DMS79 (cell line): ENCODE data around the gene ARL15.

Source experiments
- DNase-seq: peaks from one replicate; lab custom pipeline; 2025; lab: John Stamatoyannopoulos, UW

ARL15 gene

DNA sequence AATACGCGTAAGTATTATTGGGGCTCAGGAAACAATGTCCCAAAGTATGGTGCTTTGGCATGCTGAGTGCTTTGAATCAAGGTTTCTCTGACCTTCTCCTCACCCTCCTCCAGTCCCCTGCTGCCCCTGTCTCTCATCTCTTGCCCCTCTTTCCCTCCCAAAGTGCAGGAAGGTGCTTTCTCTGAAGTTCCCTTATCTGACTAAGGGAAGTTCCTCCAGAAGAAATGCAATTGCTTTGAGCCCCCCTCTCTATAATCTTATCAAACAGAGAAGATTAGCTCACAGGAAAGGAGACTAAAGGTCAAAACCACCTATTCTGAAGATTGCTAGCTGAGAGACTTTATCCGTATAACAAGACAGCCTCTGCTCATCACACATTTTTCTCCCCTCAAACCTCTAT, 288.1 kb downstream of the ARL15 start:
- no peak for DNase-seq

DNA sequence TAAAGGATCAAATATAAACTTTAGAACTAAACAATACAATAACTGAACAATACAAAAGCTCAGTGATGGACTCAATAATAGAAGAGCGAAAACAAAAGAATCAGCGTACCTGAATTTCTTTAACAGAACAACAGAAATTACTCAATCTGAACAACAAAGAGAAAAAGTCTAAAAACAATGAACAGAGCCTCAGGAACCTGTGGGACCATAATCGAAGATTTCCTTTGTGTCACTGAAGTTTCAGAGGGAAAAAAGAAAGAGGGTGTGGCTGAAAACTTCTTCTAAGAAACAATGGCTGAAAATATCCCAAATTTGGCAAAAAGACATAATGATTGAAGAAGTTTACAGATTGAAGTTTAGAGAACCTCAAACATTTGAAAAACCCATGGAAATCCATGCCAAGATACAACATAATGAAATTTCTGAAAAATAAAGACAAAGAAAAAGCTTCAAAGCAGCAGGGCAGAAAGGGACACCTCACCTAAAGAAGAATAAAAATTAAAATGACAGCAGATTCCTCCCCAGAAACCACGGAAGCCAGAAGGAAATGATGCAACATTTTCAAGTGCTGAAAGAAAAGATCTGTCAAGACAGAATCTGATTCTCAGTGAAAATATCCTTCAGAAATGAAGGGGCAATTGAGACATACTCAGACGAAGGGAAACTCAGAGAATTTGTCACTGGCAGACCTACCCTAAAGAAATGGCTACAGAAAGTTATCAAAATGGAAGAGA, 288.8 kb downstream of the ARL15 start:
- no peak for DNase-seq

DNA sequence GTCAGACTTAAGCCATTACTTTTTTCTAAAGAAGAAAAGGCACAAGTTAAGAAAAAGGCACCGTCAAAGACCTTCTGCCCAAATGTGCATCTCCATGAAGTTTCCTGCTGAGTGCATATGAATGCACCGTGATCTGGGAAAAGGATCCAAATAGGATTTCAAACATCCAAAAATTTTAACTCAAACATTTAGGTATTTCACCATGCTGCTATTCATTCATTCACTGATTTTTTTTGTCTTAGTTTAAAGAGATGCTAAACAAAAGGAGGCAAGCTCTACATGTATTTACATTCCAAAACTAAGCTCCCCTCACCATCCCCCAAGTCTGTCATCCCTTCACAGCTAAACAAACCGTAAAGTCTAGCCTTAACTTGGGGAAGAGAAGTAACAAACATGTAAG, 291.9 kb downstream of the ARL15 start:
- no peak for DNase-seq

DNA sequence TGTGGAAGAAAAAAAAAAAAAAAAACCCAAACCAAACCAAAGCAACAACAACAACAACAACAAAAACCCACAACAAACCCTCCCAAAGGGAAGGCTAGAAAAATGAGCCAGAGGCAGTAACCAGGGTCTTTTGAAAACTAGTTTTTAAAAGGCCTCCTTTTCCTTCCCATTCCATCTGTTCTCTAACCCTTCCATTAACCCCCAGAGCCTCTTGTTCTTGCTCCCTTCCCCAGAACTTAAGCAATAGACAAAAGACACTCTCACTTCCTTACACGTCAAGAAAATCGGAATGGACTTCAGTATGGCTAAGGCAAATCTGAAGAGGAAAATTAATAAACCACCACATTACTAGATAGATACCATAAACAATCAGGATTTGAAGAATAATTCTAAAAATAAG, 292.8 kb downstream of the ARL15 start:
- DNase-seq = no peak

DNA sequence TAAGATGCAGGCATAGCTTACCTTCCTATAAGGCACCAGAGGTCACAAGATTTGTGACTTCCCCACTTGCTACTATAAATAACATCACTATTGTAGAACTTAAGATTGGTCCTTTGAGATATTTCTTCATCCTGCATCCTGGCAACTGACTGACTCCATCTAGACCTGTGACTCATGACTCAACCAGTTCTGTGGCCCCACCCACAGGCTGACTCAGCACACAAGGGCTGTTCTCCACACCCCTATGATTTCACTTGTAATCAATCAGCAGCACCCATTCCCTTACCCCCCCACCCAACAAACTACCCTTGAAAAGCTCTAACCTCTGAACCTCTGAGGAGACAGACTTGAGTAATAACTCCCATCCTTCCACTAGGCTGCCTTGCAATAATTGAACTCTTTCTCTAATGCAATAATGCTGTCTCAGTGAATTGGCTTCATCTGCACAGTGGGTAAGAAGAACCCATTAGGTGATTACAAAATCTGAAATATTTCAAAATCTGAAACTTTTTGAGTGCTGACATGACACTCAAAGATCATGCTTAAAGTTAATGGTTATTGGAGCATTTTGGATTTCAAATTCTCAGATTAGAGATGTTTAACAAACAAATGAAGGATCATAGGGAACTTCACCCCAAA, 296.7 kb downstream of the ARL15 start:
- DNase-seq = no peak

DNA sequence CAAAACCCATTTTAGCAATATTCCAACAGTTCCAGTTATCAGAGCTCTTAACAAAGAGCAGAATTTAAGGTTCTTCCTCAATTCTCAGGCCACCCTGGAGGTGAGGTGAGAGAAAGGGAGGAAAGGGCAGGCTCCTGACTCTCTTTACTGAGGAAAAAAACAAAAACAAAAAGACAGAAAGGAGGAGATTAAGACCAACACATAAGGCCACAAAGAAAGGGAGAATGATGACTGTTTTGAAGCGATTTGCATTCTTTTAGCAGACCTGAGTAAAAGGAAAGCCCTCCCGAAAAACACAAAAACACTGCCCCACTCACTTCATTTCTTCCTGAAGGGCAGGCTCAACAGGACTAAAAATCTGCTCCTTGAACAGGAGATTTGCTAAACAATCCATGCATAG, 300.5 kb downstream of the ARL15 start:
- no peak for DNase-seq

DNA sequence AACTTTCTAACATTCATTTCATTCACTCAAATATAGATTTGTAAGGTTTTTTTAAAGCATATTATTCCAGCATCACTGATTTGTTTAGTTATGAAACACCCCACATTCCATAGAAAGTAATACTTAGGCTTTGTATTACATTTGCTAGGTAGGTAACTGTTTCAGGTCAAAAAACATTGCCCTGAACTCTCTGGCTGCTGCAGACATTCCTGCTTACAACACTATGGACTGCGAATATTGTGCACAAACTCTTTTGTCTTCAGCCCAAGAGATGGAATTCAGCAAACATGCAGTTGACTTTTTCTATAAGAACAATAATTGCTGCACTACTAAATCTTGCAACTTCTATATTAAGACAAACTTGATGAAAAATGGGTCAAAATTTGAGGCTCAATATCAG, 301.0 kb downstream of the ARL15 start:
- no peak for DNase-seq

DNA sequence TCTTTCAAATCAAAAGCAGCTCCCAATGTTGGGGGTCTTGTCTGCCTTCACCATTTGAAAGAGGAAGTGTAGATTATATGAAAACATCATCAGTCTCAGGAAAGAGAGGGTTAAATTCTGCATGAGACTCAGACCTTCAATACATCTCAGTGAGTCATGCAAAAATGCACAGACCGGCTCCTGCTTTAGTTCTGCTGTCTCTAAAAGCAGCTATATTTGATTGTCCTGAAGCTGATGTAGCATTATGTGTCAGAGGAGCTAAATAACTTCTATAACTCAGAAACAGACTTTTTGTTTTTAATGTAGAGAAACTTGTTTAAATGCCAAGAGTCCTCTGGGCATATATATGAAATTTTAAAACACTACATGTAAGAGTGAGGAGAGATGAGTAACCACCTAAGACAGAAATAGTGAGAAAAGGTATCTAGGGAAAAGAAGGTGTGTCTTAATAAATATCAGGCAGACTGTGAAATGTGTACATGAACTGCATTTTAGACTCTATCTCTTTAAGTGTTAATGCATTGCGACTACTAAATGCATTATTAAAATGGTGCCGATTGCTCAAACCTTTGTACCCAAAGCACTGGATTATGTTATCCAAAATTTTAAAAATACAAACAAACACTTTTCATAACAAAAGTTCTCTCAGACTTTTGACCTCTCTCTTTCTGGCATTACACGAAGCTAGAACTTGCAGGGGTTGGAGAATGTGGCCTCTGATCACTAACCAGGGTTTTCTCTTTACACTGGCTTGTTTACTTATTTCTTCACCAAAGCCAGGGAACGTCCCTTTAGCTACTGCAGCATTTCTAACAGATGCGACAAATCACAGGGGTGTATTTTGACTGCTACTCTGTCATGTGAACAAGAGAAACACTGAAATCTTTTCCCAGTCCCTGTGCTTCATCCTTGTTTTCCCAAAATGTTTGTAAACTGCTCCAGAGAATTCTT, 302.3 kb downstream of the ARL15 start:
- no peak for DNase-seq

DNA sequence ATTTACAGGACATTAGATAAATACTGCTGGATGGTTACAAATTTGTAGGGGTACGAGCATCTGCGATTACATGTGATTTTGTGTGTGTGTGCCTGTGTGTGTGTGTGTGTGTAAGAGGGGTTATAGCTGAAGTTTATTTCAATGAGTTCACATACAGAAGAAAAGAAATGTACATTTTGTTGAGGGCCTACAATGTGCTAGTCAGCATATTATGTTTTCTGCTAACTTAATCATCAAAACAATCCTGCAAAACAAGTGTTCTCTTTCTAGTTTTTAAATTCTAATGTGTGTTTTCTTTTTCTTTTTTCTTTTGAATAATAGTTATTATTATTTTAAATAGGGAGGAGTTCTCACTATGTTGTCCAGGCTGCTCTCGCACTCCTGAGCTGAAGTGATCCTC, 305.7 kb downstream of the ARL15 start:
- no peak for DNase-seq

DNA sequence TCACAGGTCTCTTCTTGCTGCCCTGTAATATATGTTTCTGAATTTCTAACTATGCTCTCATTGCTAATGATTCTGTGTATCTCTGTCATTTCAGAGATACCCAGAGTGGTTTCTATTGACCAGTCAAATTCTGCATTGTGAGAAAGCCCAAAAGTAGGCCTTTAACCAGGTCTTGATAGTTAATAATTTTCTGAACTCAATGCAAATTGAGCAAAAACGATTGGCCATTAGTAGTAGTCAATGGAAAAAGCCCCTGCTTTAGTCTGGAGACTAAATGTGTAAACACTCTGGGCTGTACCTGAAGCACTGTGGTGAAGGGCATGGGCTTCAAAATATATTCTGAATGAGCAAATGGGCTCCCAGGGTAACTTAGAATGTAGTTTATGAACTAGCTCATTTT, 307.6 kb downstream of the ARL15 start:
- no peak for DNase-seq

DNA sequence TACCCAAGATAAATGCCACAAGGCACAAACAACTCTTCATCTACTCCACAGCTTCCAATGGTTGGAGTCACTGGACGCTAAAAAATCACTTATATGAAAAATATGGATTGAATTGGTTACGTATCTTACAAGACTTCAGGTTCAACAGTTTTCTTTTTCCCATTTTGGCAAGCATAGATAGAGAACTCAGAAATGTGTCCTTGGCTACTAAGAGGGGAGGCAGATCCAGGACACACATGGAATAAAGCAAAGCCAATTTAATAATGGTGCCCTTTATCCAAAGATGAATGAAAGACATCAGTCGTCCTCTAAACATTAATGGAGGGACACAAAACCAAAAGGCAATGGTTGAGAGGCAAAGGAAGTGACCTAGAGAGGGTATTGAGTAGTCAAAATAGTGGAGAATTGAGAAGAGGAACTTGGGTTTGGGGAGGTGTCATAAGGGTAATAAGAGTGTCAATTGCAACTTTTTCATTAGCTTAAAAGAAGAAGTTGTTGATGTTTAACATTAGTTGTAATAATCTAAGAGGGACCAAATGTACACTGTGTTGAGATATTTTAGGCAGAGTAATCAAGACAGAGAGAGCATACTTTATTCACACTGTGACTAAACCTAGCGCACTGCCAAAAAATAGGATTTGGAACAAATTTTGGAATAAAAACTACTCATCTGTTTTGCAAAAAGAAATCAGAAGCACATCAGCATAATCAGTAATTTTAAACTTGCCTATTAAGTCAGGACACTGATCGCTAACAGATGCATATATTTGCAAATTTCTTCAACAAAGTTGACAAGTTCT, 308.2 kb downstream of the ARL15 start:
- no peak for DNase-seq

DNA sequence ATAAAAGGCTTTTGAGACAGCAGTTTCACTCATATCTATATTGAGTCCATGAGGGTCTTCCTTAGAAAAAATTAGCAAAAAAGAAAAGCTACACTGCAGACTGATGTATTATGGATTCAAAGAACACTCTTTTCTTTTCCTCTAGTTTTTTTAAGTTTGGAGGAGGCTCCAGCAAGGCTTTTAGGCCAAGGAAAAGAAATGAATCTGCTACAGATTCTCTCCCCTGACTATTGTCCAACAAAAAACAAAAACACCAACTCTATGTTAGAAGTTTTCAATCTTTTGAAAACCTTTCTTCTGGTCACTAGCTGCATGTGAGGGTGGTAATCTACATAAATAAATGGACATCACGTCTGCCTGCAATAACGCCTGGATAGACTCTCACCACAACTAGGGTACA, 310.4 kb downstream of the ARL15 start:
- DNase-seq = no peak

DNA sequence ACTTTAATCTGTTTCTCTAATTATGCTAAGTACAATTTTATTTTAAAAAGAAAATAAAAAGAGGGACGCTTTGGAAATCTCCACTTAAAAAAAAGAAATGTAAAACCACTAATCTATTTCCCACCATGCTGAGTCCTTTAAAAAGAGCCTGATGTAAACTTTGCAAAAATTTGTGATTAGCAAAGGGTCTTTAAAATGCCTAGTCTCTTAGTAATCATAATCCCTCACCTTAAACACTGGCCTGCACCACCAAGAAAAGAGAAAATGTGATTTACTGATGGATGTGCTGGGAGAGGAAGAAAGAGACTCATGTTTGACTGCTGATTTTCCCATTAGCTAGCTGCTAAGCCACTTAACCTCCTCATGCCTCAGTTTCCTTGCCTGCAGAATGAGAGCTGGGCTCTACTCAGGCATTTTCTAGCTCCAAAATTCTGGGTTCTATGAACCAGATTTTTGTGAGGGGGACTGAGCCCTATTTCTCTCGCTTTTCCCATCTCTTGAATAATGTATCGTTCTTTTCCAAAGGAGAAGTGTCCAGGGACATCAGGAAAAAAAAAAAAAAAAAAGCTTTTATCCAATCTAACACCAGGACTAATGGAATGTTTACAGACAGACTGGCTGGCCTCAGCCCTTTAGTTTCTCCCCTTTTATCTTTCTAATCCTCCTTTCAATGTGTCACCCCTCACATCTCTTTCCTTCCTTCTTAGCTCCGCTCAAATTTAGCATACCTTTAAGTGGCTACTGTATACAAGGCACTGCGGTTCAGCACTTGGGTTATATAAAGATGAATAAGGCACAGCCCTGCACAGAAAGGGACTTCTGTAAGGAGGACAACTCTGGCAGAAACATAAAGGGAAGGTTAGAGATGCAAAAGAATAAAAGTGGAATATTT, 312.4 kb downstream of the ARL15 start:
- DNase-seq = no peak

DNA sequence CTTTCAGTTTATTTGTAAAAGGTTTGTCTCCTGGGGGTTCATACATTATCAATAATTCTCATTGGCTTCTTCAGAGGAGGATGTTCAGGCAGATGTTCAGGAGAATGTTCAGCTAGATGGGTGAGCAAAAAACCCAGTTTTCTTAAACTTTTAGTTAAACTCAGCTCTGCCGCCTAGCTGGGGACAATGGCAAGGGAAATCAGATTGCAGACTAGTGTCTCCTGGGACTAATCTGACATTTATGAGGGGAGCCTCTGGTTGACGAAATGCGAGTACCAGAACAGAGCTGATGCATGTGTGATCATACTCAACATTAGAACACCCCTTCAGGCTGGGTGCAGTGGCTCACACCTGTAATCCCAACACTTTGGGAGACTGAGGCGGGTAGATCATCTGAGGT, 314.4 kb downstream of the ARL15 start:
- no peak for DNase-seq

DNA sequence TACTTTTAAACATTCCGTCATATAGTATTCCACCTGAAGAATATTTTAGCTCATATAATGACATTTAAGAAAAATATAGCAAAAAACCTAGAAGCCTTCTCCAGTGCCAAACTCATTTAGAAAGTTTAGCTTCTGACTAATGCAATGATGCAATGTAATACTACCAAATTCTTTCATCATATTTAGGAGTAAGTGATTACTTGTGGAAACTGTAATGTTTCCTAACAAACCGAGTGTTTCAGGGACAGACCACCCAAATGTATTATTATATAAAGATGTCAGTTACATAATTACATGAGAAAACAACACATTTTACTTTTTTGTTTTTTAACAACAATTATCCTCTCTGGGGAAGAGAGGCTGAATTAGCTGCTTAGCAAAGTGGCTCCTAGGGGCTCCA, 316.2 kb downstream of the ARL15 start:
- no peak for DNase-seq

DNA sequence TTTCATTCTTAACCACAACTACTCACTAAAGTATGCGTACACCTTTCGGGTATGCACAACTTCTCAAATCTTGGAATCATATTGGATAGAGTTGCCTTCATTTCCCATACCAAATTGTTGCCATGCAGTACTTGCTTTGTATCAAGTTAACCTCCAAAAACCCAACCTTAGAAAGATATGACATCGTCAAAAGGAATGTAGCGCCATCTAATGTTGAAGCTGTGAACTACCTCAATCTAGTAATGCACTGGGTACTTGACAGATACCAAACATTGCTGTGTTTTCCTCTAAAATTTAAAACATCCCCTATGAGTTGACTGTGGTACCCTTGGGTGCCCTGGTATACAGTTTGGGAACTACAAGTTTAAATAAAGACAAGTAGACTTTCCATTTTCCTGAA, 318.4 kb downstream of the ARL15 start:
- DNase-seq = no peak

DNA sequence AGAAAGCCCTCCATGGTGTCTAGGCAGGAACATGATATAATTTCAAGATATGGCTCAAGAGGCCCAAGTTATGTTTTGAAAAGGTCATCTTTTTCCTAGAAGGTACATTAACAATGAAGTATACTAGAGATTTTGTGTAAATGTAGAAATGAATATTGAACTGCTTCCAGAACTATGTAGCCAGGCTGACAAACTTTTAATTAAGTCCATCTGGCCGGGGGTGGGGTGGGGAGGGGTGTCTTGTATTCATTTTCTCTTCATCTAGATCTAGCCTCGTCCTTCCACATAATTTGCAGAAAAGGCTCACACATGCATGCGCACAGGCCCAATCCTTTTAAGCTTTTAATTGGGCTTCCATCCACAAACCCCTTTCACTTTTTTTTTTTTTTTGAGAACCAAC, 323.3 kb downstream of the ARL15 start:
- DNase-seq = no peak

DNA sequence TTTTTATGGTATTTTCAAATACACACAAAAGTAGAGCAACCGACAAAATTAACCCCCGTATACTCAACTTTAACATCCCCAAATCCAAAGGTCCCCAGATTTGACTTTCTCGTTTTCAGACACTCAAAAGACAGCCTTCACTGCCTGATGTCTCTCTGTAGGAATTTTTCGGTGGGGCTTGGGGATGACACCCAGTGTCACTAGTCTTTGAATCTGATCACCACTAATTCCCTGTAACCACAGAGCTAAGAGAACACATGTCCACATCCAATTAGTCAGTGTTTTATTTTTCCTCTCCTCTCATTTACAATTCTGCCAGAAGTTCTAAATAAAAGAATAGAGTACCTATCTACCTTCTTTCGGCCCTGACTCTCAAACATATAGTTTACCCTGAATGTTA, 324.6 kb downstream of the ARL15 start:
- DNase-seq = no peak

DNA sequence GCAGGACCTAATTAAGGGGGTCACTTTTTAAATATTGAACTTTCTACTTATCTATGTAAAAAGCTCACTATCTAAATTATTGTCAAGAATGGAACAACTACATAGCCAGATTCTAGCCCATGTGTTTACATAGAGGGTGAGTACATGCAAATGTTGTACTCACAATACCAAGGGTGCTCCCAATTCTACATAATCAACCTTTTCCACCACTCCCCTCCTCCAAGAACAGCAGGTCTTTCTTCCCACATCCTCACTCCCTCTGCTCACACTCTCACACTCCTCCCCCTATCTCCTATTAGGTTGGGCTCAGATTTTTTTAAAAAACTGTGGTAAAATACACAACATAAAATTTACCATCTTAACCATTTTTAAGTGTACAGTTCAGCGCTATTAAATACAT, 325.4 kb downstream of the ARL15 start:
- DNase-seq = no peak

DNA sequence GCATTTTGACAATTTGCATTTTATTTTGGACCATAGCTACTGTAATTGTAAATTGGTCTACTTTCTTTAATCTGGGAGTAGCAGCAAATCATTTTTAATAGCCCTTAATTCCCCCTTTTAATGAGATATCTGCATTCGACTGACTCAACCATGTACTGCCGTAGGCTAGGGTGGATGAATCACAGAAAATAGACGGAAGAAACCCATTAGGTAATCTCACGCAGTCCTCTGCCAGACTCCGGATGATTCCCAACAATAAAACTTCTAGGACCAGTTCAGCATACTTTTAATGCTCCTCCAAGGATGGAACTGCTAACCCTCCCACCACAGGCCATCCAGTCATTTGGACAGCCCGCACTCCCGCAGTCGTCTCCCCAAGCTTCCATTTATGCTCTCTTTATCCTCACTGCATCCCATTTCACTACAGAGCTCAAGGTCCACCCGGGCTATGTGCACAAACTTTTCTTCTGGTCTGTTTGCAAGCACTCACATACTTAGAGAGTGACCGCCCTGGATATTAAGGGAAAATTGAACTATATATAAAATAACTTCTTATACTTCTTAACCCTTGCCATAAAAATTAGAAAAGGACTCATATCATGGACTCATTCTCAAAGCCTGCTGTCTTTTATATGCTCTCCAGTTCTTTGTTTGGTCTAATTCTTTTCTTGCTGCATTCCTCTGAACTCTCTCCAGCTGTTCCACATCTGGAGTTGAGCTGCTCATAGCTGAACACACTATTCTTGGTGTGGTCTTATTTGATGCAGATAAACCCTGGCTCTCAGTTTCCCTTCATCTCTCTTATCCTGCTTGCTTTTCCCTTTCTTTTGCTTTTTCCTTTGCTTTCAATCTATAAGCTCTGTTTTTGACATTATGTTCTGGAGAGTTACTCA, 326.6 kb downstream of the ARL15 start:
- DNase-seq = no peak
